ENCODE measurements around the gene RGMA. TPM values are rescaled to one million over a fixed set of nuclear protein-coding genes. Genes with fewer than 3 reads are reported as not detected.

Gene RGMA
- total RNA-seq, 3 donors from 2014 or later, result 2.8 to 88.4 (median 10.6) TPM

DNA sequence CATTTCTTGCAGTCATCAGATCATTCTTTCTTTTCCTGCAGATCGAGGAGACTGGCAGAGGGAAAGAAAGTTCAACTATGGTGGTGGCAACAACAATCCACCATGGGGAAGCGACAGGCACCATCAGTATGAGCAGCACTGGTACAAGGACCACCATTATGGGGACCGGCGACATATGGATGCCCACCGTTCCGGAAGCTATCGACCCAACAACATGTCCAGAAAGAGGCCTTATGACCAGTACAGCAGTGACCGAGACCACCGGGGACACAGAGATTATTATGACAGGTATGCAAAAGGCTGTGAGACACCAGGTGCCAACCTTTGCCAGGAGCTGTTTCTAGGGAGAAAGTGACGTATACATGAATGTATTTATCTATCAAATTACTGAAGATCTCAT lies 69.0 kb downstream of the RGMA start:
- no peak for DNase-seq

DNA sequence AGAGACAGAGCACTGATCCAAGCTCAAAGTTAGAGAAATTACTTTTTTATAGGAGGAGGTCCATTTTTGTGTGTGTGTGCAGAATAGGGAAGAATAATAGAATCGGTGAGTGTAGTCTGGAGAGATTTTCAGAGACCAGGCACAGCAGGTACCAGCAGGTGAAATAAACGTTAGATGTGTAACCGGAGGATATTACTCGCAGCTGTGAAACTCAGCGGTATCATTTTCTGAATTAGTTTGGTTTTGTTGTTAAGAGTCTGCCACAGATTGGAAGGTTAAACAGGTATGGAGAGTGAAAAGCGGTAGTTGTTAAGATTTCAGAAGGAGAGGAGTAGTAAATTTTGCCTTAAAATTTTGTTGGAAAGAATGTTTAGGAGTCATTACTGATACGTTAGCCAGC lies 69.9 kb downstream of the RGMA start:
- intact Hi-C loops (cut with DNase I, micrococcal nuclease), result no loop called here
- Histone ChIP-seq H3K4me3 (no peak overlapping the region), H3K4me1 (ENCODE audit: low read depth) (no peaks in the 10 kb centered on the region), H3K9me3 (no peaks in the 10 kb centered on the region), H3K36me3 (ENCODE audit: low read depth) (peaks cover 30% of the 10 kb centered on the region)
- ATAC-seq, result no peak
- no peak for DNase-seq
- TF ChIP-seq, protein P1, sequence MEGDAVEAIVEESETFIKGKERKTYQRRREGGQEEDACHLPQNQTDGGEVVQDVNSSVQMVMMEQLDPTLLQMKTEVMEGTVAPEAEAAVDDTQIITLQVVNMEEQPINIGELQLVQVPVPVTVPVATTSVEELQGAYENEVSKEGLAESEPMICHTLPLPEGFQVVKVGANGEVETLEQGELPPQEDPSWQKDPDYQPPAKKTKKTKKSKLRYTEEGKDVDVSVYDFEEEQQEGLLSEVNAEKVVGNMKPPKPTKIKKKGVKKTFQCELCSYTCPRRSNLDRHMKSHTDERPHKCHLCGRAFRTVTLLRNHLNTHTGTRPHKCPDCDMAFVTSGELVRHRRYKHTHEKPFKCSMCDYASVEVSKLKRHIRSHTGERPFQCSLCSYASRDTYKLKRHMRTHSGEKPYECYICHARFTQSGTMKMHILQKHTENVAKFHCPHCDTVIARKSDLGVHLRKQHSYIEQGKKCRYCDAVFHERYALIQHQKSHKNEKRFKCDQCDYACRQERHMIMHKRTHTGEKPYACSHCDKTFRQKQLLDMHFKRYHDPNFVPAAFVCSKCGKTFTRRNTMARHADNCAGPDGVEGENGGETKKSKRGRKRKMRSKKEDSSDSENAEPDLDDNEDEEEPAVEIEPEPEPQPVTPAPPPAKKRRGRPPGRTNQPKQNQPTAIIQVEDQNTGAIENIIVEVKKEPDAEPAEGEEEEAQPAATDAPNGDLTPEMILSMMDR (IDR thresholded peaks at IDR 0.05), result no peak

More for the DNA sequence above, 69.0 kb downstream of the RGMA start:
- intact Hi-C loops (cut with DNase I, micrococcal nuclease), result no loop called here
- TF ChIP-seq, protein P1 (IDR thresholded peaks at IDR 0.05), result no peak
- Histone ChIP-seq H3K4me1 (ENCODE audit: low read depth) (no peaks in the 10 kb centered on the region), H3K4me3 (no peak overlapping the region), H3K36me3 (ENCODE audit: low read depth) (peaks cover 29% of the 10 kb centered on the region), H3K9me3 (no peaks in the 10 kb centered on the region)
- ATAC-seq, result no peak

DNA sequence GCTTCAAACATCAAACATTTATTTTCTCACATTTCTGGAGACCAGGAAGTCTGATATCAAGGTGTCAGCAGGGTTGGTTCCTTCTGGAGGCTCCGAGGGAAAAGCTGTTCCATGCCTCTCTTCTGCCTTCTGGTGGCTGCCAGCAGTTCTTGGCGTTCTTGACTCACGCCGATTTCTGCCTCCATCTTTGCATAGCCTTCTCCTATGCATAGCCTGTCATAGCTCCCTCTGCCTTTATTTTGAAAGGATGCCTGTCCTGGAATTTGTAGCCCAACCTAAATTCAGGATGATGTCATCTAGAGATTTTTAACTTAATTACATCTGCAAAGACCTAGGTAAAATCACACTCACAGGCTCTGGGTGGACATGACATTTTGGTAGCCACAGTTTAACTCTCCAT lies 70.4 kb downstream of the RGMA start:
- intact Hi-C loops (cut with DNase I, micrococcal nuclease), result no loop called here
- H3K36me3 ChIP-seq (ENCODE audit: low read depth), result peaks cover 30% of the 10 kb centered on the region
- no peak for DNase-seq

DNA sequence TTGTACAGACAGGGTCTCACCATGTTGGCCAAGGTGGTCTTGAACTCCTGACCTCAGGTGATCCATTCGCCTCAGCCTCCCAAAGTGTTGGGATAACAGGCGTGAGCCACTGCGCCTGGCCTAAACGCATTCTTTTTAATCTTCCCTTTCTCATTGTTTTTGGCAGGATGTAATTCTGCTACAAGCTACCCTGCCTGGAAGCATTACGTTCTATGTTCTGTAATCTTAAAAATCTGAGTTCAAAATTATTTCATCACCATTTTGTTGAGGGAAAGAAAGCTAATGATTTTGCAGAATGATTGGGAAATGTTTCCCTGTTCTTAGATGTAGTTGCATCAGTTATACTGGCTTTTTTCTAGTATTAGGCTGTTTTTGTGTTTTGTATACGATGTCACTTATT lies 71.5 kb downstream of the RGMA start:
- H3K4me1 ChIP-seq (ENCODE audit: low read depth), result no peaks in the 10 kb centered on the region
- no peaks in the 10 kb centered on the region for H3K9me3 ChIP-seq
- intact Hi-C loops (cut with DNase I, micrococcal nuclease), result no loop called here
- H3K4me3 ChIP-seq, result no peak overlapping the region
- no peak for ATAC-seq
- TF ChIP-seq, protein P1 (IDR thresholded peaks at IDR 0.05), result no peak
- H3K36me3 ChIP-seq (ENCODE audit: low read depth), result peaks cover 27% of the 10 kb centered on the region
- DNase-seq, result no peak

More for the DNA sequence above, 70.4 kb downstream of the RGMA start:
- Histone ChIP-seq H3K9me3 (no peaks in the 10 kb centered on the region), H3K4me3 (no peak overlapping the region), H3K4me1 (ENCODE audit: low read depth) (no peaks in the 10 kb centered on the region)
- TF ChIP-seq, protein P1 (IDR thresholded peaks at IDR 0.05), result no peak
- no peak for ATAC-seq

DNA sequence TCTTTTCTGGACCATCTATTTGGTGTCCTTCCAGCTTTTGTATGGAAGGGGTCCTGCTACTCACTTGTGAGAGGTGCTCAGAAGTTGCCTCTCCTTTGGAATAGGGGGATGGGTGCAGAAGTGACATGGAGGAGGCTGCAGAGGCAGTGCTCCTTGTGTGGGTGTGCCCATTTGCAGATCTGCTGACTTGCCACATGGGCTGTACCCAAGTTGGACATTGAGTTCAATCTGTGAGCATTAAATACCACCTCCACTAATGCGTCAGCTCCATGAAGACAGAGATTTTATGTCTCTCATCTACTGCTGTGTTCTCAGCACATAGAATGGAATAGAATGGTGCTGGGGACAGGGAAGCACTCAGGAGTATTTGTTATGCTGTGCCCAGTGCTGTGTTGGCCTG lies 76.2 kb downstream of the RGMA start:
- peaks cover 20% of the 10 kb centered on the region for H3K36me3 ChIP-seq (ENCODE audit: low read depth)
- TF ChIP-seq, protein P1 (IDR thresholded peaks at IDR 0.05), result no peak
- ATAC-seq (peak; percentile 14), DNase-seq (no peak)
- no peaks in the 10 kb centered on the region for H3K9me3 ChIP-seq
- no peak overlapping the region for H3K4me3 ChIP-seq
- intact Hi-C loops (cut with DNase I, micrococcal nuclease), result no loop called here
- H3K4me1 ChIP-seq (ENCODE audit: low read depth), result no peaks in the 10 kb centered on the region

DNA sequence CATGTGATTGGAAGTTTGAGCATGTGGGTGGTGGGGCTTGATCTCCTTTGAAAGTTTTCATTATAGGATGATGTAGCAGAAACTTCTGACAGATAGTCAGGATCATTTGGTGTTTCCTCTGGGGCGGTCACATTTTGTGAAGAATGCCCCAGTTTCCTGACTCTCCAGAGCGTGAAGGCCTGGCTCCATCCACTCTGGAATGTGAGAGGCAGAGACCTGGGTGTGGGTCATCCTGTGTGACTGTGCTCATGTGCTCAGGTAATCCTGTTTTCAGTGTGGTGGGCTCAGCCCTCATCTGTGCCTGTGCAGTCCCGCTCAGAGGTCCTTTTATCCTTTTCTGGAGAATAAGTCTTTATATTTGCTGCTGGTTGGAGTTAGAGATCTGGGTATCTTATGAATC lies 81.0 kb downstream of the RGMA start:
- DNase-seq, result no peak
- Histone ChIP-seq H3K4me3 (no peak overlapping the region), H3K9me3 (no peaks in the 10 kb centered on the region), H3K36me3 (ENCODE audit: low read depth) (peaks cover 6% of the 10 kb centered on the region), H3K4me1 (ENCODE audit: low read depth) (no peaks in the 10 kb centered on the region)
- no peak for ATAC-seq
- TF ChIP-seq, protein P1 (IDR thresholded peaks at IDR 0.05), result no peak
- intact Hi-C loops (cut with DNase I, micrococcal nuclease), result loop anchor here in 1 of 2 donors (5.0 kb wide), 1 partner anchor 216 kb away; no protein-coding TSS in a partner anchor
